HepG2 (cell line): Measurements from ENCODE around the gene FGGY. TPM values are rescaled to one million over a fixed set of nuclear protein-coding genes. Genes with fewer than 3 reads are reported as not detected.
A peak's percentile ranks its signal among the peaks of the same experiment; 100 is the strongest.

Experiments
- ASH2L ChIP-seq: fragments of 300-600, 200-600 bp; sonication (generic); IDR thresholded peaks from 2 replicates; pipeline ENCODE4 v1.7.0; 2017; ENCODE audit warnings: low read depth, mild to moderate bottlenecking, moderate library complexity, mixed read lengths, low read length; ENCODE audit not compliant: insufficient read length
- HDAC1 ChIP-seq: sonication (generic); formaldehyde crosslinking; IDR thresholded peaks from 2 replicates; pipeline ENCODE4 v1.5.1; 2020; ENCODE audit warnings: mild to moderate bottlenecking, missing genetic modification reagents
- JUN ChIP-seq: sonication (generic); formaldehyde crosslinking; IDR thresholded peaks from 2 replicates; pipeline ENCODE4 v1.4.0; 2020; ENCODE audit warnings: mild to moderate bottlenecking, missing genetic modification reagents
- MEIS2 ChIP-seq: sonication (generic); formaldehyde crosslinking; IDR thresholded peaks from 2 replicates; pipeline ENCODE4 v1.9.0; 2021; ENCODE audit warnings: mild to moderate bottlenecking, missing genetic modification reagents
- NONO ChIP-seq, 2 experiments: fragments of 450-650 bp in 1 of 2; sonication (generic) in 1 of 2; formaldehyde crosslinking in 1 of 2; IDR thresholded peaks in 1 of 2; conservative IDR thresholded peaks in 1 of 2; 2 replicates each; pipeline versions ENCODE4 v1.6.1 to v1.8.0; 2017 to 2022; ENCODE audit warnings: mild to moderate bottlenecking in 1 of 2, missing genetic modification reagents in 1 of 2, moderate library complexity in 1 of 2
- PAXIP1 ChIP-seq: sonication (generic); formaldehyde crosslinking; conservative IDR thresholded peaks from 2 replicates; pipeline ENCODE4 v1.4.0; 2020; ENCODE audit warnings: mild to moderate bottlenecking, missing genetic modification reagents, moderate library complexity
- SALL1 ChIP-seq: sonication (generic); formaldehyde crosslinking; IDR thresholded peaks from 2 replicates; pipeline ENCODE4 v1.8.0; 2022; ENCODE audit warnings: mild to moderate bottlenecking, missing genetic modification reagents
- SP140L ChIP-seq: sonication (generic); formaldehyde crosslinking; IDR thresholded peaks from 2 replicates; pipeline ENCODE4 v1.4.0; 2020; ENCODE audit warnings: missing genetic modification reagents, borderline replicate concordance
- SYNCRIP ChIP-seq: fragments of 200-400 bp; formaldehyde crosslinking; IDR thresholded peaks from 2 replicates; pipeline ENCODE4 v1.6.1; 2018; ENCODE audit warnings: mild to moderate bottlenecking, low read depth, low read length; ENCODE audit not compliant: insufficient read depth
- ZFX ChIP-seq: sonication (generic); formaldehyde crosslinking; IDR thresholded peaks from 2 replicates; pipeline ENCODE4 v1.4.0; 2020; ENCODE audit warnings: mild to moderate bottlenecking, low read depth, missing genetic modification reagents, moderate library complexity
- ZNF292 ChIP-seq: sonication (generic); formaldehyde crosslinking; IDR thresholded peaks from 2 replicates; pipeline ENCODE4 v1.8.1; 2022; ENCODE audit warnings: mild to moderate bottlenecking, low read depth, missing genetic modification reagents, borderline replicate concordance
- ZNF430 ChIP-seq: sonication (generic); formaldehyde crosslinking; IDR thresholded peaks from 2 replicates; pipeline ENCODE4 v1.9.0; 2021; ENCODE audit warnings: mild to moderate bottlenecking, missing genetic modification reagents
- ZSCAN31 ChIP-seq: sonication (generic); formaldehyde crosslinking; IDR thresholded peaks from 2 replicates; pipeline ENCODE4 v1.5.0; 2020; ENCODE audit warnings: low read depth, mild to moderate bottlenecking, missing genetic modification reagents
- polyA plus RNA-seq, 8 experiments: library from polyadenylated mRNA; depleted of rRNA in 3 of 8; stranded (reverse) in 7 of 8; unstranded in 1 of 8; fragments of >200 nt; fragmentation: Illumina TruSeq in 4 of 8; extraction: Trizol in 4 of 8; gene quantifications; 2 replicates each; pipeline versions ENCODE4 v1.2.1 to v1.2.3, GENCODE V29; 2011 to 2016; ENCODE audit warnings: low read depth in 4 of 8, missing spikeins in 1 of 8, mixed read lengths in 1 of 8; ENCODE audit not compliant: insufficient read depth in 1 of 8
- total RNA-seq, 5 experiments: library from RNA; depleted of rRNA; stranded (reverse); fragments of >200 nt; fragmentation: Illumina TruSeq; extraction: Trizol; gene quantifications; 2 replicates each; pipeline ENCODE4 v1.2.3, GENCODE V29; 2016; ENCODE audit warnings: low read depth in 1 of 5
- TF ChIP-seq, protein P1 (sequence below): sonication (generic); formaldehyde crosslinking; IDR thresholded peaks from 2 replicates; pipeline ENCODE4 v1.4.0; 2020; ENCODE audit warnings: mild to moderate bottlenecking, missing genetic modification reagents, borderline replicate concordance
- TF ChIP-seq, protein P2 (sequence below), 2 experiments: sonication (generic) in 1 of 2; formaldehyde crosslinking in 1 of 2; IDR thresholded peaks; 2 replicates each; pipeline versions ENCODE4 v1.4.0 to v1.6.1; 2016 to 2020; ENCODE audit warnings: borderline replicate concordance in 1 of 2, low read depth in 1 of 2, mild to moderate bottlenecking in 1 of 2, missing genetic modification reagents in 1 of 2

FGGY gene
- total and polyA plus RNA-seq, 2 of the 13 experiments (the other 11 are each of a cell fraction or from before 2014, with no cell fraction given), result 15.7 to 27.5 TPM

GRCh38 chr1:59669752-59670312, 372.9 kb downstream of the FGGY start (continued):
- TF ChIP-seq PAXIP1 (CRISPR knock-in tag) (peak; percentile 76), SALL1 (CRISPR knock-in tag) (peak; percentile 78), ASH2L (peak; percentile 21), MEIS2 (CRISPR knock-in tag) (peak; percentile 66), HDAC1 (CRISPR knock-in tag) (peak; percentile 69), JUN (CRISPR knock-in tag) (no peak), ZNF292 (peak; percentile 97), SP140L (CRISPR knock-in tag) (0 out of 2 replicates have a peak, but pooled peaks have one; percentile 45), SYNCRIP (no peak), ZNF430 (CRISPR knock-in tag) (no peak), NONO (IDR thresholded peaks at IDR 0.05) (no peak), NONO (CRISPR knock-in tag; conservative IDR thresholded peaks at IDR 0.05) (peak; percentile 74), ZFX (CRISPR knock-in tag) (peak; percentile 63; the same call in 1 of the 2 replicates), ZSCAN31 (CRISPR knock-in tag) (peak; percentile 28; the same call in 1 of the 2 replicates)
- TF ChIP-seq, protein P1, sequence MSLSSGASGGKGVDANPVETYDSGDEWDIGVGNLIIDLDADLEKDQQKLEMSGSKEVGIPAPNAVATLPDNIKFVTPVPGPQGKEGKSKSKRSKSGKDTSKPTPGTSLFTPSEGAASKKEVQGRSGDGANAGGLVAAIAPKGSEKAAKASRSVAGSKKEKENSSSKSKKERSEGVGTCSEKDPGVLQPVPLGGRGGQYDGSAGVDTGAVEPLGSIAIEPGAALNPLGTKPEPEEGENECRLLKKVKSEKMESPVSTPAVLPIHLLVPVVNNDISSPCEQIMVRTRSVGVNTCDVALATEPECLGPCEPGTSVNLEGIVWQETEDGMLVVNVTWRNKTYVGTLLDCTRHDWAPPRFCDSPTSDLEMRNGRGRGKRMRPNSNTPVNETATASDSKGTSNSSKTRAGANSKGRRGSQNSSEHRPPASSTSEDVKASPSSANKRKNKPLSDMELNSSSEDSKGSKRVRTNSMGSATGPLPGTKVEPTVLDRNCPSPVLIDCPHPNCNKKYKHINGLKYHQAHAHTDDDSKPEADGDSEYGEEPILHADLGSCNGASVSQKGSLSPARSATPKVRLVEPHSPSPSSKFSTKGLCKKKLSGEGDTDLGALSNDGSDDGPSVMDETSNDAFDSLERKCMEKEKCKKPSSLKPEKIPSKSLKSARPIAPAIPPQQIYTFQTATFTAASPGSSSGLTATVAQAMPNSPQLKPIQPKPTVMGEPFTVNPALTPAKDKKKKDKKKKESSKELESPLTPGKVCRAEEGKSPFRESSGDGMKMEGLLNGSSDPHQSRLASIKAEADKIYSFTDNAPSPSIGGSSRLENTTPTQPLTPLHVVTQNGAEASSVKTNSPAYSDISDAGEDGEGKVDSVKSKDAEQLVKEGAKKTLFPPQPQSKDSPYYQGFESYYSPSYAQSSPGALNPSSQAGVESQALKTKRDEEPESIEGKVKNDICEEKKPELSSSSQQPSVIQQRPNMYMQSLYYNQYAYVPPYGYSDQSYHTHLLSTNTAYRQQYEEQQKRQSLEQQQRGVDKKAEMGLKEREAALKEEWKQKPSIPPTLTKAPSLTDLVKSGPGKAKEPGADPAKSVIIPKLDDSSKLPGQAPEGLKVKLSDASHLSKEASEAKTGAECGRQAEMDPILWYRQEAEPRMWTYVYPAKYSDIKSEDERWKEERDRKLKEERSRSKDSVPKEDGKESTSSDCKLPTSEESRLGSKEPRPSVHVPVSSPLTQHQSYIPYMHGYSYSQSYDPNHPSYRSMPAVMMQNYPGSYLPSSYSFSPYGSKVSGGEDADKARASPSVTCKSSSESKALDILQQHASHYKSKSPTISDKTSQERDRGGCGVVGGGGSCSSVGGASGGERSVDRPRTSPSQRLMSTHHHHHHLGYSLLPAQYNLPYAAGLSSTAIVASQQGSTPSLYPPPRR (CRISPR knock-in tag), result peak; percentile 69; the same call in 1 of the 2 replicates
- TF ChIP-seq, protein P2, sequence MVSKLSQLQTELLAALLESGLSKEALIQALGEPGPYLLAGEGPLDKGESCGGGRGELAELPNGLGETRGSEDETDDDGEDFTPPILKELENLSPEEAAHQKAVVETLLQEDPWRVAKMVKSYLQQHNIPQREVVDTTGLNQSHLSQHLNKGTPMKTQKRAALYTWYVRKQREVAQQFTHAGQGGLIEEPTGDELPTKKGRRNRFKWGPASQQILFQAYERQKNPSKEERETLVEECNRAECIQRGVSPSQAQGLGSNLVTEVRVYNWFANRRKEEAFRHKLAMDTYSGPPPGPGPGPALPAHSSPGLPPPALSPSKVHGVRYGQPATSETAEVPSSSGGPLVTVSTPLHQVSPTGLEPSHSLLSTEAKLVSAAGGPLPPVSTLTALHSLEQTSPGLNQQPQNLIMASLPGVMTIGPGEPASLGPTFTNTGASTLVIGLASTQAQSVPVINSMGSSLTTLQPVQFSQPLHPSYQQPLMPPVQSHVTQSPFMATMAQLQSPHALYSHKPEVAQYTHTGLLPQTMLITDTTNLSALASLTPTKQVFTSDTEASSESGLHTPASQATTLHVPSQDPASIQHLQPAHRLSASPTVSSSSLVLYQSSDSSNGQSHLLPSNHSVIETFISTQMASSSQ (IDR thresholded peaks at IDR 0.05; ENCODE audit: low read depth), result no peak
- TF ChIP-seq, protein P2 (CRISPR knock-in tag; IDR thresholded peaks at IDR 0.05; ENCODE audit: borderline replicate concordance), result peak; percentile 70; the same call in 1 of the 2 replicates
